Measurements from ENCODE around the gene SLC39A11. TPM values are rescaled to one million over a fixed set of nuclear protein-coding genes. Genes with fewer than 3 reads are reported as not detected.

The SLC39A11 gene
- total RNA-seq, 1 experiment from 2014 or later = 15.8 TPM

DNA sequence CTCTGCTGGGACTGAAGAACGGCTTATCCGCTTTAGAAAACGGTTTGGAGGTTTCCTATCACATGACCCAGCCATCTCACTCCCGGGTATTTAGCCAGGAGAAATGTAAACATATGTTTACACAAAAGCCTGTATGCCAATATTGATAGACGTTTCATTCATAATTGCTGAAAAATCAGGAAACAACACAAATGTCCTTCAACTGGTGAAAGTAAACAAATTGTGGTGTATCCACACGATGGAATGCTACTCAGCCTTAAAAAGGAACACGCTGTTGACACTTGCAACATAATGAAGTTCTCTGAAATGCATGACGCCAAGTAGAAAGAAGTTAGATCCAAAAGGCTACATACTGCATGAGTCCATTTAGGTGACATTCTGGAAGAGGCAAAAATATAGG, 157.6 kb downstream of the SLC39A11 start:
- BruUV-seq (replicated peaks) = no TSS peak
- no peaks in the 10 kb centered on the region for H3K4me1 Mint-ChIP-seq (ENCODE audit: insufficient read depth, unreplicated experiment)
- no peaks in the 10 kb centered on the region for H3K27me3 Mint-ChIP-seq (ENCODE audit: insufficient read depth, unreplicated experiment)
- no peak overlapping the region for H3K27ac Mint-ChIP-seq (ENCODE audit: low read depth, unreplicated experiment)
- no peak overlapping the region for H3K4me3 Mint-ChIP-seq (ENCODE audit: unreplicated experiment)
- ChIA-PET POLR2A (no interaction called here), CTCF (no interaction called here)
- TF ChIP-seq, protein P1, sequence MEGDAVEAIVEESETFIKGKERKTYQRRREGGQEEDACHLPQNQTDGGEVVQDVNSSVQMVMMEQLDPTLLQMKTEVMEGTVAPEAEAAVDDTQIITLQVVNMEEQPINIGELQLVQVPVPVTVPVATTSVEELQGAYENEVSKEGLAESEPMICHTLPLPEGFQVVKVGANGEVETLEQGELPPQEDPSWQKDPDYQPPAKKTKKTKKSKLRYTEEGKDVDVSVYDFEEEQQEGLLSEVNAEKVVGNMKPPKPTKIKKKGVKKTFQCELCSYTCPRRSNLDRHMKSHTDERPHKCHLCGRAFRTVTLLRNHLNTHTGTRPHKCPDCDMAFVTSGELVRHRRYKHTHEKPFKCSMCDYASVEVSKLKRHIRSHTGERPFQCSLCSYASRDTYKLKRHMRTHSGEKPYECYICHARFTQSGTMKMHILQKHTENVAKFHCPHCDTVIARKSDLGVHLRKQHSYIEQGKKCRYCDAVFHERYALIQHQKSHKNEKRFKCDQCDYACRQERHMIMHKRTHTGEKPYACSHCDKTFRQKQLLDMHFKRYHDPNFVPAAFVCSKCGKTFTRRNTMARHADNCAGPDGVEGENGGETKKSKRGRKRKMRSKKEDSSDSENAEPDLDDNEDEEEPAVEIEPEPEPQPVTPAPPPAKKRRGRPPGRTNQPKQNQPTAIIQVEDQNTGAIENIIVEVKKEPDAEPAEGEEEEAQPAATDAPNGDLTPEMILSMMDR (IDR thresholded peaks at IDR 0.05; ENCODE audit: unreplicated experiment) = no peak
- no peaks in the 10 kb centered on the region for H3K9me3 Mint-ChIP-seq (ENCODE audit: unreplicated experiment)
- intact Hi-C loops (cut with micrococcal nuclease) = no loop called here
- H3K36me3 Mint-ChIP-seq (ENCODE audit: insufficient read depth, unreplicated experiment) = no peaks in the 10 kb centered on the region
- no peak for DNase-seq (ENCODE audit: unreplicated experiment)

DNA sequence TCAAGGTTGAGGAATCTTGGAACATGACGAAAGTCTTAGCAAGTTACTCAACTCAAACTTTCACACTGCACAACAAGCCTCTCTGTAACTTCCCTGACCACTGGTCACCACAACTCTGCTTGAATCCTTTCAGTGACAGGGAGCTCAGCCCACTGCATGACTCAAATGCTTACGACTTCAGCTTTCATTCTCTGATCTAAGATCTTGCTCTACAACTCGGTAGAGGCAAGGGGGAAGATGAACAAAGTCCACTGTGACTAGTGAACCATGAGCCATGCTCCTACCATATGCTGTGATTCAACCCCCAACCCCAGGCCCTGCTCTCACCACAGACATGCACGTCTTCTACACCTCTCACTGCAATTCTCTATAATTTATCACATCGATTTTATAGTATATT, 160.9 kb downstream of the SLC39A11 start:
- no peak for DNase-seq (ENCODE audit: unreplicated experiment)
- intact Hi-C loops (cut with micrococcal nuclease) = no loop called here
- Mint-ChIP-seq H3K27me3 (ENCODE audit: insufficient read depth, unreplicated experiment) (no peaks in the 10 kb centered on the region), H3K27ac (ENCODE audit: low read depth, unreplicated experiment) (no peak overlapping the region), H3K36me3 (ENCODE audit: insufficient read depth, unreplicated experiment) (no peaks in the 10 kb centered on the region), H3K4me3 (ENCODE audit: unreplicated experiment) (no peak overlapping the region), H3K9me3 (ENCODE audit: unreplicated experiment) (no peaks in the 10 kb centered on the region), H3K4me1 (ENCODE audit: insufficient read depth, unreplicated experiment) (no peaks in the 10 kb centered on the region)
- TF ChIP-seq, protein P1 (IDR thresholded peaks at IDR 0.05; ENCODE audit: unreplicated experiment) = no peak
- CTCF ChIA-PET = no interaction called here
- POLR2A ChIA-PET = no interaction called here
- BruUV-seq (replicated peaks) = no TSS peak

DNA sequence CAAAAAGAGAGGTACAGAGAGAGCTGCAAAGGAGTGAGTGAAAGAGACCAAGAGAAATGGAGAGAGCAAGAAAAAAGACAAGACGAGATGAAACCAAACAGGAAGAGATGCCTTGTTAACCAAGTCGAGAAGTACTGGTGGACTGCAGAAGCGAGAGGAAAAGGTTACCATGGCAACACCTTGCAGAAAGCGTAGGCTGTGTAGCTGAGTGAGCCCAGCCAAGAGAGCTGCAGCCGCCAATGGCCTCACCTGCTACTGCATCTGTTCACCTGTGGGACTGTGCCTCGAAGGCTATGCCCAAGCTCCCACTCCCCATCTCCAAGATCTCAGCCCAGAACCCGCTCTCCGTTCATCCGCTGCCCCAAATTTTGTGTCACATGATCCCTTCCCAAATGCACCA, 161.3 kb downstream of the SLC39A11 start:
- no TSS peak for BruUV-seq (replicated peaks)
- no peaks in the 10 kb centered on the region for H3K36me3 Mint-ChIP-seq (ENCODE audit: insufficient read depth, unreplicated experiment)
- no peak for DNase-seq (ENCODE audit: unreplicated experiment)
- no peaks in the 10 kb centered on the region for H3K9me3 Mint-ChIP-seq (ENCODE audit: unreplicated experiment)
- no peak overlapping the region for H3K27ac Mint-ChIP-seq (ENCODE audit: low read depth, unreplicated experiment)
- H3K27me3 Mint-ChIP-seq (ENCODE audit: insufficient read depth, unreplicated experiment) = no peaks in the 10 kb centered on the region
- intact Hi-C loops (cut with micrococcal nuclease) = no loop called here
- ChIA-PET CTCF (interaction anchor here (0.6 kb wide), 1 partner anchor 371 kb away, joined by 3 read pairs; no protein-coding TSS in a partner anchor), POLR2A (no interaction called here)
- no peaks in the 10 kb centered on the region for H3K4me1 Mint-ChIP-seq (ENCODE audit: insufficient read depth, unreplicated experiment)
- H3K4me3 Mint-ChIP-seq (ENCODE audit: unreplicated experiment) = no peak overlapping the region
- TF ChIP-seq, protein P1 (IDR thresholded peaks at IDR 0.05; ENCODE audit: unreplicated experiment) = no peak

DNA sequence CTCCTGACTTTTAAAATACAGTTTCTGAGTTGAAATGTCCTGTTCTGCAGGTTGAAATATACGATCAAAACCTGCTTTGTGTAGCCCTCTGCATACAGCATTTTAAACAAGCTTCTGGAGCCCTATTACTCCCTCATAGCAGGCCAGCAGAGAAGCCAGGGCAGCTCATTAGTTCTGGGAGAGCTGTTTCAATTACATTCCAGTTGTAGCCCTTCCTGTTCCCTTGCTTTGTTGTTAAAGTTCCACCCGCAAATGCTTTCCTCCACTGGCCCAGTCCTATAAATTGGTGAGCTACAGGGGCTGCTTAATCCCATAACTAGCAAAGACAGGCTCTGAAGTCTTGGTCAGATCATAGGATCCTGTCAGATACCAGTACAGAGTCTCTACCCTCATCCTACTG, 162.5 kb downstream of the SLC39A11 start:
- DNase-seq (ENCODE audit: unreplicated experiment) = no peak
- H3K4me3 Mint-ChIP-seq (ENCODE audit: unreplicated experiment) = no peak overlapping the region
- no peaks in the 10 kb centered on the region for H3K36me3 Mint-ChIP-seq (ENCODE audit: insufficient read depth, unreplicated experiment)
- TF ChIP-seq, protein P1 (IDR thresholded peaks at IDR 0.05; ENCODE audit: unreplicated experiment) = no peak
- intact Hi-C loops (cut with micrococcal nuclease) = no loop called here
- BruUV-seq (replicated peaks) = no TSS peak
- H3K4me1 Mint-ChIP-seq (ENCODE audit: insufficient read depth, unreplicated experiment) = no peaks in the 10 kb centered on the region
- no peaks in the 10 kb centered on the region for H3K27me3 Mint-ChIP-seq (ENCODE audit: insufficient read depth, unreplicated experiment)
- no peaks in the 10 kb centered on the region for H3K9me3 Mint-ChIP-seq (ENCODE audit: unreplicated experiment)
- POLR2A ChIA-PET = no interaction called here
- CTCF ChIA-PET = no interaction called here
- H3K27ac Mint-ChIP-seq (ENCODE audit: low read depth, unreplicated experiment) = no peak overlapping the region
